Measurements from ENCODE around the gene KMT5C.

KMT5C gene

DNA sequence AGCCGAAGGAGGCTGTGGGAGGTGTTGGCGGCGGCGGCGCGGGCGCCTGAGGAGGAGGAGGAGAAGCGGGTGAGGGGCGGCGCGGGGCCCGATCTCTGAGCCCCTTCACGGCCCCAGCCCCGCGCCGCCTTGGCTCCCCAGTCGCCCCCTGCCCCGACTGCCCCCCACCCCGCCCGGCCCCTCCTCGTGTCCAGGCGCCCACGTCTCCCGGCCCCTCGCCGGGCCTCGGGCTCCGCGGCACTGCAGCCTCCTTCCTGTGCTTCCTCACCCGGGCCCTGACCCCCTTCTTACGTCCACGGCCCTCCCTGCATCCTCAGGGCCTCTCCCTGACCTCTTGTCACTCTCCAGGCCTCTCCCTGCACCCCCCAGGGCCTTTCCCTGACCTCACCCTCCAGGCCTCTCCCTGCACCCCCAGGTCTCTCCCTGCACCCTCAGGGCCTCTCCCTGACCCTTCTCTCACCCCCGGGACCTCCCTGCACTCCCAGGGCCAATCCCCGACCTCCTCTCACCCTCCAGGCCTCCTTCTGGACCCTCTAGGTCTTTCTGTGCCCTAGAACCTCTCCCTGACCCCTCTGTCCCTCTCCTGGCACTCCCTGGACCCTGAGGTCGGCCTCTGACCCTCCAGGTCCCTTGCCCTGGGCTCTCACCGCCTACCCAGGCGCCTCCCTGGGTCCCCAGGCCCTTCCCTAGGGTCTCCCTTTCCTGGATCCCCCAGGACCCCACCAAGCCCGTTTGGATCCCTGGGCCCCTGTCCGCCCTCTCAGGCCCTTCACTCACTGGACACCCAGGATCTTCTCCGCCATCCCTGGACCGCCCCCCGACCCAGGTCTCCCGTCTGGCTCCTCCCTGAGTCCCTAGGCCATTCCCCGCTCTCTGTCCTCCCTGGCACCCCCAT, 460 bp downstream of the KMT5C start (continued):
- TF ChIP-seq, protein P1, sequence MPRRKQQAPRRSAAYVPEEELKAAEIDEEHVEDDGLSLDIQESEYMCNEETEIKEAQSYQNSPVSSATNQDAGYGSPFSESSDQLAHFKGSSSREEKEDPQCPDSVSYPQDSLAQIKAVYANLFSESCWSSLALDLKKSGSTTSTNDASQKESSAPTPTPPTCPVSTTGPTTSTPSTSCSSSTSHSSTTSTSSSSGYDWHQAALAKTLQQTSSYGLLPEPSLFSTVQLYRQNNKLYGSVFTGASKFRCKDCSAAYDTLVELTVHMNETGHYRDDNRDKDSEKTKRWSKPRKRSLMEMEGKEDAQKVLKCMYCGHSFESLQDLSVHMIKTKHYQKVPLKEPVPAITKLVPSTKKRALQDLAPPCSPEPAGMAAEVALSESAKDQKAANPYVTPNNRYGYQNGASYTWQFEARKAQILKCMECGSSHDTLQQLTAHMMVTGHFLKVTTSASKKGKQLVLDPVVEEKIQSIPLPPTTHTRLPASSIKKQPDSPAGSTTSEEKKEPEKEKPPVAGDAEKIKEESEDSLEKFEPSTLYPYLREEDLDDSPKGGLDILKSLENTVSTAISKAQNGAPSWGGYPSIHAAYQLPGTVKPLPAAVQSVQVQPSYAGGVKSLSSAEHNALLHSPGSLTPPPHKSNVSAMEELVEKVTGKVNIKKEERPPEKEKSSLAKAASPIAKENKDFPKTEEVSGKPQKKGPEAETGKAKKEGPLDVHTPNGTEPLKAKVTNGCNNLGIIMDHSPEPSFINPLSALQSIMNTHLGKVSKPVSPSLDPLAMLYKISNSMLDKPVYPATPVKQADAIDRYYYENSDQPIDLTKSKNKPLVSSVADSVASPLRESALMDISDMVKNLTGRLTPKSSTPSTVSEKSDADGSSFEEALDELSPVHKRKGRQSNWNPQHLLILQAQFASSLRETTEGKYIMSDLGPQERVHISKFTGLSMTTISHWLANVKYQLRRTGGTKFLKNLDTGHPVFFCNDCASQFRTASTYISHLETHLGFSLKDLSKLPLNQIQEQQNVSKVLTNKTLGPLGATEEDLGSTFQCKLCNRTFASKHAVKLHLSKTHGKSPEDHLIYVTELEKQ (tag by site-specific recombination; IDR thresholded peaks at IDR 0.05; ENCODE audit: borderline replicate concordance): no peak
- TF ChIP-seq ZNF10 (tag by site-specific recombination; IDR thresholded peaks at IDR 0.05): no peak
- TF ChIP-seq, protein P2, sequence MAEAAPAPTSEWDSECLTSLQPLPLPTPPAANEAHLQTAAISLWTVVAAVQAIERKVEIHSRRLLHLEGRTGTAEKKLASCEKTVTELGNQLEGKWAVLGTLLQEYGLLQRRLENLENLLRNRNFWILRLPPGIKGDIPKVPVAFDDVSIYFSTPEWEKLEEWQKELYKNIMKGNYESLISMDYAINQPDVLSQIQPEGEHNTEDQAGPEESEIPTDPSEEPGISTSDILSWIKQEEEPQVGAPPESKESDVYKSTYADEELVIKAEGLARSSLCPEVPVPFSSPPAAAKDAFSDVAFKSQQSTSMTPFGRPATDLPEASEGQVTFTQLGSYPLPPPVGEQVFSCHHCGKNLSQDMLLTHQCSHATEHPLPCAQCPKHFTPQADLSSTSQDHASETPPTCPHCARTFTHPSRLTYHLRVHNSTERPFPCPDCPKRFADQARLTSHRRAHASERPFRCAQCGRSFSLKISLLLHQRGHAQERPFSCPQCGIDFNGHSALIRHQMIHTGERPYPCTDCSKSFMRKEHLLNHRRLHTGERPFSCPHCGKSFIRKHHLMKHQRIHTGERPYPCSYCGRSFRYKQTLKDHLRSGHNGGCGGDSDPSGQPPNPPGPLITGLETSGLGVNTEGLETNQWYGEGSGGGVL (tag by site-specific recombination; IDR thresholded peaks at IDR 0.05): peak; percentile 41
- no peak for TF ChIP-seq ZNF311 (tag by site-specific recombination; IDR thresholded peaks at IDR 0.05; ENCODE audit: borderline replicate concordance)
- no peak for TF ChIP-seq ZSCAN30 (tag by site-specific recombination; IDR thresholded peaks at IDR 0.05)
- TF ChIP-seq, protein P3, sequence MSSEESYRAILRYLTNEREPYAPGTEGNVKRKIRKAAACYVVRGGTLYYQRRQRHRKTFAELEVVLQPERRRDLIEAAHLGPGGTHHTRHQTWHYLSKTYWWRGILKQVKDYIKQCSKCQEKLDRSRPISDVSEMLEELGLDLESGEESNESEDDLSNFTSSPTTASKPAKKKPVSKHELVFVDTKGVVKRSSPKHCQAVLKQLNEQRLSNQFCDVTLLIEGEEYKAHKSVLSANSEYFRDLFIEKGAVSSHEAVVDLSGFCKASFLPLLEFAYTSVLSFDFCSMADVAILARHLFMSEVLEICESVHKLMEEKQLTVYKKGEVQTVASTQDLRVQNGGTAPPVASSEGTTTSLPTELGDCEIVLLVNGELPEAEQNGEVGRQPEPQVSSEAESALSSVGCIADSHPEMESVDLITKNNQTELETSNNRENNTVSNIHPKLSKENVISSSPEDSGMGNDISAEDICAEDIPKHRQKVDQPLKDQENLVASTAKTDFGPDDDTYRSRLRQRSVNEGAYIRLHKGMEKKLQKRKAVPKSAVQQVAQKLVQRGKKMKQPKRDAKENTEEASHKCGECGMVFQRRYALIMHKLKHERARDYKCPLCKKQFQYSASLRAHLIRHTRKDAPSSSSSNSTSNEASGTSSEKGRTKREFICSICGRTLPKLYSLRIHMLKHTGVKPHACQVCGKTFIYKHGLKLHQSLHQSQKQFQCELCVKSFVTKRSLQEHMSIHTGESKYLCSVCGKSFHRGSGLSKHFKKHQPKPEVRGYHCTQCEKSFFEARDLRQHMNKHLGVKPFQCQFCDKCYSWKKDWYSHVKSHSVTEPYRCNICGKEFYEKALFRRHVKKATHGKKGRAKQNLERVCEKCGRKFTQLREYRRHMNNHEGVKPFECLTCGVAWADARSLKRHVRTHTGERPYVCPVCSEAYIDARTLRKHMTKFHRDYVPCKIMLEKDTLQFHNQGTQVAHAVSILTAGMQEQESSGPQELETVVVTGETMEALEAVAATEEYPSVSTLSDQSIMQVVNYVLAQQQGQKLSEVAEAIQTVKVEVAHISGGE (tag by site-specific recombination; conservative IDR thresholded peaks at IDR 0.05; ENCODE audit: low read depth): no peak
- TF ChIP-seq, protein P4, sequence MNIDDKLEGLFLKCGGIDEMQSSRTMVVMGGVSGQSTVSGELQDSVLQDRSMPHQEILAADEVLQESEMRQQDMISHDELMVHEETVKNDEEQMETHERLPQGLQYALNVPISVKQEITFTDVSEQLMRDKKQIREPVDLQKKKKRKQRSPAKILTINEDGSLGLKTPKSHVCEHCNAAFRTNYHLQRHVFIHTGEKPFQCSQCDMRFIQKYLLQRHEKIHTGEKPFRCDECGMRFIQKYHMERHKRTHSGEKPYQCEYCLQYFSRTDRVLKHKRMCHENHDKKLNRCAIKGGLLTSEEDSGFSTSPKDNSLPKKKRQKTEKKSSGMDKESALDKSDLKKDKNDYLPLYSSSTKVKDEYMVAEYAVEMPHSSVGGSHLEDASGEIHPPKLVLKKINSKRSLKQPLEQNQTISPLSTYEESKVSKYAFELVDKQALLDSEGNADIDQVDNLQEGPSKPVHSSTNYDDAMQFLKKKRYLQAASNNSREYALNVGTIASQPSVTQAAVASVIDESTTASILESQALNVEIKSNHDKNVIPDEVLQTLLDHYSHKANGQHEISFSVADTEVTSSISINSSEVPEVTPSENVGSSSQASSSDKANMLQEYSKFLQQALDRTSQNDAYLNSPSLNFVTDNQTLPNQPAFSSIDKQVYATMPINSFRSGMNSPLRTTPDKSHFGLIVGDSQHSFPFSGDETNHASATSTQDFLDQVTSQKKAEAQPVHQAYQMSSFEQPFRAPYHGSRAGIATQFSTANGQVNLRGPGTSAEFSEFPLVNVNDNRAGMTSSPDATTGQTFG (tag by site-specific recombination; IDR thresholded peaks at IDR 0.05; ENCODE audit: borderline replicate concordance): 0 out of 2 replicates have a peak, but pooled peaks have one; percentile 47
- no peak for TF ChIP-seq ZEB2 (tag by site-specific recombination; IDR thresholded peaks at IDR 0.05)
- TF ChIP-seq WT1 (tag by site-specific recombination; IDR thresholded peaks at IDR 0.05): no peak
- TF ChIP-seq, protein P5, sequence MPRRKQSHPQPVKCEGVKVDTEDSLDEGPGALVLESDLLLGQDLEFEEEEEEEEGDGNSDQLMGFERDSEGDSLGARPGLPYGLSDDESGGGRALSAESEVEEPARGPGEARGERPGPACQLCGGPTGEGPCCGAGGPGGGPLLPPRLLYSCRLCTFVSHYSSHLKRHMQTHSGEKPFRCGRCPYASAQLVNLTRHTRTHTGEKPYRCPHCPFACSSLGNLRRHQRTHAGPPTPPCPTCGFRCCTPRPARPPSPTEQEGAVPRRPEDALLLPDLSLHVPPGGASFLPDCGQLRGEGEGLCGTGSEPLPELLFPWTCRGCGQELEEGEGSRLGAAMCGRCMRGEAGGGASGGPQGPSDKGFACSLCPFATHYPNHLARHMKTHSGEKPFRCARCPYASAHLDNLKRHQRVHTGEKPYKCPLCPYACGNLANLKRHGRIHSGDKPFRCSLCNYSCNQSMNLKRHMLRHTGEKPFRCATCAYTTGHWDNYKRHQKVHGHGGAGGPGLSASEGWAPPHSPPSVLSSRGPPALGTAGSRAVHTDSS (tag by site-specific recombination; IDR thresholded peaks at IDR 0.05): peak; percentile 22; the same call in 1 of the 2 replicates
- TF ChIP-seq, protein P6, sequence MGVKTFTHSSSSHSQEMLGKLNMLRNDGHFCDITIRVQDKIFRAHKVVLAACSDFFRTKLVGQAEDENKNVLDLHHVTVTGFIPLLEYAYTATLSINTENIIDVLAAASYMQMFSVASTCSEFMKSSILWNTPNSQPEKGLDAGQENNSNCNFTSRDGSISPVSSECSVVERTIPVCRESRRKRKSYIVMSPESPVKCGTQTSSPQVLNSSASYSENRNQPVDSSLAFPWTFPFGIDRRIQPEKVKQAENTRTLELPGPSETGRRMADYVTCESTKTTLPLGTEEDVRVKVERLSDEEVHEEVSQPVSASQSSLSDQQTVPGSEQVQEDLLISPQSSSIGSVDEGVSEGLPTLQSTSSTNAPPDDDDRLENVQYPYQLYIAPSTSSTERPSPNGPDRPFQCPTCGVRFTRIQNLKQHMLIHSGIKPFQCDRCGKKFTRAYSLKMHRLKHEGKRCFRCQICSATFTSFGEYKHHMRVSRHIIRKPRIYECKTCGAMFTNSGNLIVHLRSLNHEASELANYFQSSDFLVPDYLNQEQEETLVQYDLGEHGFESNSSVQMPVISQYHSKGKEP (tag by site-specific recombination; IDR thresholded peaks at IDR 0.05): no peak
- no peak for TF ChIP-seq ZNF558 (tag by site-specific recombination; IDR thresholded peaks at IDR 0.05)
- TF ChIP-seq ZBTB21 (tag by site-specific recombination; IDR thresholded peaks at IDR 0.05): no peak
- TF ChIP-seq, protein P7, sequence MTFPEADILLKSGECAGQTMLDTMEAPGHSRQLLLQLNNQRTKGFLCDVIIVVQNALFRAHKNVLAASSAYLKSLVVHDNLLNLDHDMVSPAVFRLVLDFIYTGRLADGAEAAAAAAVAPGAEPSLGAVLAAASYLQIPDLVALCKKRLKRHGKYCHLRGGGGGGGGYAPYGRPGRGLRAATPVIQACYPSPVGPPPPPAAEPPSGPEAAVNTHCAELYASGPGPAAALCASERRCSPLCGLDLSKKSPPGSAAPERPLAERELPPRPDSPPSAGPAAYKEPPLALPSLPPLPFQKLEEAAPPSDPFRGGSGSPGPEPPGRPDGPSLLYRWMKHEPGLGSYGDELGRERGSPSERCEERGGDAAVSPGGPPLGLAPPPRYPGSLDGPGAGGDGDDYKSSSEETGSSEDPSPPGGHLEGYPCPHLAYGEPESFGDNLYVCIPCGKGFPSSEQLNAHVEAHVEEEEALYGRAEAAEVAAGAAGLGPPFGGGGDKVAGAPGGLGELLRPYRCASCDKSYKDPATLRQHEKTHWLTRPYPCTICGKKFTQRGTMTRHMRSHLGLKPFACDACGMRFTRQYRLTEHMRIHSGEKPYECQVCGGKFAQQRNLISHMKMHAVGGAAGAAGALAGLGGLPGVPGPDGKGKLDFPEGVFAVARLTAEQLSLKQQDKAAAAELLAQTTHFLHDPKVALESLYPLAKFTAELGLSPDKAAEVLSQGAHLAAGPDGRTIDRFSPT (tag by site-specific recombination; IDR thresholded peaks at IDR 0.05): no peak; the same call in 1 of the 2 replicates
- TF ChIP-seq BCL11B (tag by site-specific recombination; IDR thresholded peaks at IDR 0.05; ENCODE audit: low read depth): peak; percentile 93; the same call in 1 of the 2 replicates
- TF ChIP-seq REPIN1 (tag by site-specific recombination; IDR thresholded peaks at IDR 0.05; ENCODE audit: low read depth): no peak
- TF ChIP-seq GLI4 (tag by site-specific recombination; IDR thresholded peaks at IDR 0.05): no peak
- TF ChIP-seq ZFP3 (tag by site-specific recombination; IDR thresholded peaks at IDR 0.05; ENCODE audit: low read depth): no peak
- TF ChIP-seq ZNF391 (tag by site-specific recombination; IDR thresholded peaks at IDR 0.05; ENCODE audit: borderline replicate concordance, low read depth): no peak
- TF ChIP-seq ZNF221 (tag by site-specific recombination; IDR thresholded peaks at IDR 0.05; ENCODE audit: borderline replicate concordance): no peak
